ENCODE measurements around the gene LUZP2. TPM values are rescaled to one million over a fixed set of nuclear protein-coding genes. Genes with fewer than 3 reads are reported as not detected.

LUZP2 gene
- total RNA-seq, 2 experiments from 2014 or later = not detected

- H3K36me3 ChIP-seq (ENCODE audit: insufficient read depth, low read length) = no peaks in the 10 kb centered on the region
- H3K4me1 ChIP-seq (ENCODE audit: insufficient read depth, low read length, poor library complexity, severe bottlenecking) = no peaks in the 10 kb centered on the region
- no peak overlapping the region for H3K4me3 ChIP-seq (ENCODE audit: low read depth, low read length, poor library complexity, severe bottlenecking)
- no peak for DNase-seq (ENCODE audit: low spot score)
- no TSS peak for BruUV-seq (replicated peaks)
- intact Hi-C loops (cut with micrococcal nuclease; ENCODE audit: unreplicated experiment) = no loop called here
- no peaks in the 10 kb centered on the region for H4K20me1 ChIP-seq (ENCODE audit: insufficient read depth, low read length)
- H3K4me2 ChIP-seq (ENCODE audit: low read length) = no peak overlapping the region
- no peak overlapping the region for H3K27ac ChIP-seq (ENCODE audit: low read depth, low read length, poor library complexity, severe bottlenecking)
- POLR2A ChIA-PET = no interaction called here
- TF ChIP-seq EZH2phosphoT487 (IDR thresholded peaks at IDR 0.05; ENCODE audit: borderline replicate concordance, low read depth, low read length) = no peak
- no peaks in the 10 kb centered on the region for H3K9me3 ChIP-seq (ENCODE audit: low read length)
- no peaks in the 10 kb centered on the region for H3K79me2 ChIP-seq (ENCODE audit: insufficient read depth, low read depth, low read length)
- no peaks in the 10 kb centered on the region for H3K9me2 ChIP-seq (ENCODE audit: insufficient read depth, low read length)
- CTCF ChIA-PET (ENCODE audit: unreplicated experiment) = no interaction called here
- no peak overlapping the region for H2AFZ ChIP-seq (ENCODE audit: low read length)
Observed at GRCh38 chr11:24664399-24664798, 167.5 kb downstream of the LUZP2 start.

- H2AFZ ChIP-seq (ENCODE audit: low read length) = no peak overlapping the region
- H3K9me3 ChIP-seq (ENCODE audit: low read length) = no peaks in the 10 kb centered on the region
- DNase-seq (ENCODE audit: low spot score) = no peak
- H3K27ac ChIP-seq (ENCODE audit: low read depth, low read length, poor library complexity, severe bottlenecking) = no peak overlapping the region
- no TSS peak for BruUV-seq (replicated peaks)
- no peaks in the 10 kb centered on the region for H3K36me3 ChIP-seq (ENCODE audit: insufficient read depth, low read length)
- H3K4me2 ChIP-seq (ENCODE audit: low read length) = no peak overlapping the region
- TF ChIP-seq EZH2phosphoT487 (IDR thresholded peaks at IDR 0.05; ENCODE audit: borderline replicate concordance, low read depth, low read length) (no peak), CTCF (conservative IDR thresholded peaks at IDR 0.05; ENCODE audit: low read length) (no peak)
- no peaks in the 10 kb centered on the region for H3K9me2 ChIP-seq (ENCODE audit: insufficient read depth, low read length)
- CTCF ChIA-PET (ENCODE audit: unreplicated experiment) = no interaction called here
- no peaks in the 10 kb centered on the region for H3K79me2 ChIP-seq (ENCODE audit: insufficient read depth, low read depth, low read length)
- H3K4me1 ChIP-seq (ENCODE audit: insufficient read depth, low read length, poor library complexity, severe bottlenecking) = no peaks in the 10 kb centered on the region
- intact Hi-C loops (cut with micrococcal nuclease; ENCODE audit: unreplicated experiment) = no loop called here
- no peak overlapping the region for H3K4me3 ChIP-seq (ENCODE audit: low read depth, low read length, poor library complexity, severe bottlenecking)
- POLR2A ChIA-PET = interaction anchor here (0.5 kb wide), 1 partner anchor 730 kb away, joined by 3 read pairs; no protein-coding TSS in a partner anchor
- H4K20me1 ChIP-seq (ENCODE audit: insufficient read depth, low read length) = no peaks in the 10 kb centered on the region
Observed at GRCh38 chr11:24667353-24667968, 170.6 kb downstream of the LUZP2 start.

- no peaks in the 10 kb centered on the region for H3K4me1 ChIP-seq (ENCODE audit: insufficient read depth, low read length, poor library complexity, severe bottlenecking)
- H3K9me3 ChIP-seq (ENCODE audit: low read length) = no peaks in the 10 kb centered on the region
- H3K9me2 ChIP-seq (ENCODE audit: insufficient read depth, low read length) = no peaks in the 10 kb centered on the region
- POLR2A ChIA-PET = no interaction called here
- intact Hi-C loops (cut with micrococcal nuclease; ENCODE audit: unreplicated experiment) = no loop called here
- H2AFZ ChIP-seq (ENCODE audit: low read length) = no peak overlapping the region
- H3K4me2 ChIP-seq (ENCODE audit: low read length) = no peak overlapping the region
- no peak for DNase-seq (ENCODE audit: low spot score)
- H3K36me3 ChIP-seq (ENCODE audit: insufficient read depth, low read length) = no peaks in the 10 kb centered on the region
- H3K4me3 ChIP-seq (ENCODE audit: low read depth, low read length, poor library complexity, severe bottlenecking) = no peak overlapping the region
- CTCF ChIA-PET (ENCODE audit: unreplicated experiment) = no interaction called here
- no peak for TF ChIP-seq CTCF (conservative IDR thresholded peaks at IDR 0.05; ENCODE audit: low read length)
- TF ChIP-seq EZH2phosphoT487 (IDR thresholded peaks at IDR 0.05; ENCODE audit: borderline replicate concordance, low read depth, low read length) = no peak
- BruUV-seq (replicated peaks) = no TSS peak
- no peaks in the 10 kb centered on the region for H4K20me1 ChIP-seq (ENCODE audit: insufficient read depth, low read length)
- H3K79me2 ChIP-seq (ENCODE audit: insufficient read depth, low read depth, low read length) = no peaks in the 10 kb centered on the region
- no peak overlapping the region for H3K27ac ChIP-seq (ENCODE audit: low read depth, low read length, poor library complexity, severe bottlenecking)
Observed at GRCh38 chr11:24678703-24679348, 182.0 kb downstream of the LUZP2 start.
